ENCODE measurements around the gene RC3H1.

DNA sequence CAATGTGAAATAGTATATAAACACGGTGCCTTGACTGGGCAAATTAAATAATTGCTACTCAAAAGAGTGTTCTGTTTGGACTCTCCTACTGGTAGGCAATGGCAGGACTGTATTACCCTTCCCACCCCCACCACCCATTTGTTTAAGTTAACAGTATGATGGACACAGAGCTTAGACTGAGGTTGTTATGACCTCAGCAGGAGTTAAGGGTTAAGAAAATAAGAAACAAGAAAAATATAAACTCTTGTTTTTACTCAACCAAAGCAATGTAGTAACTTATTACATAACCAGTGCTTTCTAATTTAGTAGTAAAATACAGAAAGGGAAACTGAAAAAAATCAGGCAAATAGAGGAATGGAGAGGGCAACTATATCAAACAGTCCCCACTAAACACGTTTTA, 85.1 kb downstream of the RC3H1 start:
- TF ChIP-seq POLR2A (IDR thresholded peaks at IDR 0.05) (no peak), POLR2AphosphoS5 (IDR thresholded peaks at IDR 0.05) (no peak)
- TF ChIP-seq, protein P1, sequence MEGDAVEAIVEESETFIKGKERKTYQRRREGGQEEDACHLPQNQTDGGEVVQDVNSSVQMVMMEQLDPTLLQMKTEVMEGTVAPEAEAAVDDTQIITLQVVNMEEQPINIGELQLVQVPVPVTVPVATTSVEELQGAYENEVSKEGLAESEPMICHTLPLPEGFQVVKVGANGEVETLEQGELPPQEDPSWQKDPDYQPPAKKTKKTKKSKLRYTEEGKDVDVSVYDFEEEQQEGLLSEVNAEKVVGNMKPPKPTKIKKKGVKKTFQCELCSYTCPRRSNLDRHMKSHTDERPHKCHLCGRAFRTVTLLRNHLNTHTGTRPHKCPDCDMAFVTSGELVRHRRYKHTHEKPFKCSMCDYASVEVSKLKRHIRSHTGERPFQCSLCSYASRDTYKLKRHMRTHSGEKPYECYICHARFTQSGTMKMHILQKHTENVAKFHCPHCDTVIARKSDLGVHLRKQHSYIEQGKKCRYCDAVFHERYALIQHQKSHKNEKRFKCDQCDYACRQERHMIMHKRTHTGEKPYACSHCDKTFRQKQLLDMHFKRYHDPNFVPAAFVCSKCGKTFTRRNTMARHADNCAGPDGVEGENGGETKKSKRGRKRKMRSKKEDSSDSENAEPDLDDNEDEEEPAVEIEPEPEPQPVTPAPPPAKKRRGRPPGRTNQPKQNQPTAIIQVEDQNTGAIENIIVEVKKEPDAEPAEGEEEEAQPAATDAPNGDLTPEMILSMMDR (IDR thresholded peaks at IDR 0.05), result no peak
